Upper lobe of left lung (tissue), 6 donors: ENCODE data around the gene ADK. TPM values are rescaled to one million over a fixed set of nuclear protein-coding genes. Genes with fewer than 3 reads are reported as not detected.

ENCODE experiments used
- ATAC-seq, 2 donors: fragments of 200-7000 bp; cut with Tn5 transposase; one replicate each; pipeline ENCODE4 v1.9.1; 2022; ENCODE audit warnings: mild to moderate bottlenecking in 2 of 2, moderate library complexity in 2 of 2; ENCODE audit not compliant: low FRiP score in 2 of 2
- DNase-seq, 2 donors: peaks; one replicate each; pipeline ENCODE4 v3.0.0-alpha.2; 2019 to 2020
- H3K27ac ChIP-seq, 4 donors: fragments of 200-600 bp; sonication (generic); one replicate each; pipeline ENCODE4 v1.5.1; 2016 to 2019
- H3K27me3 ChIP-seq, 4 donors: fragments of 200-600 bp; sonication (generic); one replicate each; pipeline ENCODE4 v1.5.1; 2017 to 2019
- H3K36me3 ChIP-seq, 4 donors: fragments of 200-600 bp; sonication (generic); one replicate each; pipeline ENCODE4 v1.5.1; 2016 to 2019
- H3K4me1 ChIP-seq, 4 donors: fragments of 200-600 bp; sonication (generic); one replicate each; pipeline ENCODE4 v1.5.1; 2018 to 2019
- H3K4me3 ChIP-seq, 4 donors: fragments of 200-600 bp; sonication (generic); one replicate each; pipeline ENCODE4 v1.5.1; 2017 to 2019; ENCODE audit warnings: mild to moderate bottlenecking in 2 of 4, moderate library complexity in 1 of 4
- H3K9me3 ChIP-seq, 4 donors: fragments of 200-600 bp; sonication (generic); one replicate each; pipeline ENCODE4 v1.5.1; 2018 to 2019
- CTCF ChIP-seq, 6 experiments: fragments of 450-650 bp in 4 of 6; fragments of 200-600 bp in 2 of 6; sonication (generic) in 2 of 6; IDR thresholded peaks; one replicate each; pipeline ENCODE4 v1.5.1; 2016 to 2019; ENCODE audit warnings: antibody characterized with exemption in 6 of 6
- EP300 ChIP-seq, 4 donors: sonication (generic); formaldehyde crosslinking; IDR thresholded peaks; one replicate each; pipeline ENCODE4 v1.5.1; 2017; ENCODE audit warnings: antibody characterized with exemption in 4 of 4, control low read depth in 2 of 4
- POLR2A ChIP-seq, 4 donors: fragments of 450-650 bp; IDR thresholded peaks; one replicate each; pipeline ENCODE4 v1.5.1; 2016 to 2017; ENCODE audit warnings: antibody characterized with exemption in 4 of 4, mild to moderate bottlenecking in 2 of 4
- POLR2AphosphoS5 ChIP-seq, 2 donors: sonication (generic); formaldehyde crosslinking; IDR thresholded peaks; one replicate each; pipeline ENCODE4 v1.5.1; 2017; ENCODE audit warnings: antibody characterized with exemption in 2 of 2
- WGBS, 2 donors: methylation state at CpG; one replicate each; pipeline ENCODE4 v1.1.5; 2017 to 2018; 5-methylcytosine and 5-hydroxymethylcytosine counted together
- small RNA-seq, 4 donors: library from RNA; depleted of rRNA; stranded (forward); fragments of <200 nt; gene quantifications; one replicate each; pipeline ENCODE3, GENCODE V24; 2016
- total RNA-seq, 6 donors: library from RNA; depleted of rRNA in 4 of 6; stranded (reverse); fragments of >200 nt in 4 of 6; gene quantifications; one replicate each; pipeline versions ENCODE4 v1.1.0 to v1.2.1, GENCODE V29; 2016 to 2021
- donor health status: DM: no; HTN: no; CAD: no; lungs with moderate emphysema.
- donor health status: DM: no; HTN: yes; CAD: no; lungs with severe emphysema.

ADK gene
- total RNA-seq, 6 donors from 2014 or later: 27.9 to 123 (median 48.1) TPM

- Histone ChIP-seq H3K9me3 (no peaks in the 10 kb centered on the region), H3K27ac (no peak overlapping the region), H3K4me3 (no peak overlapping the region), H3K27me3 (no peaks in the 10 kb centered on the region), H3K4me1 (no peaks in the 10 kb centered on the region), H3K36me3 (no peaks in the 10 kb centered on the region)
- DNase-seq (no peak), ATAC-seq (no peak)
- TF ChIP-seq POLR2AphosphoS5 (IDR thresholded peaks at IDR 0.05): no peak
- TF ChIP-seq POLR2A (IDR thresholded peaks at IDR 0.05): no peak
- no peak for TF ChIP-seq CTCF (IDR thresholded peaks at IDR 0.05)
- WGBS, 2 donors: 72 to 74% methylated on average over 8 of the region's 8 CpGs
These were observed 603.4 kb downstream of the ADK start for GRCh38 chr10:74754381-74754821.

- Histone ChIP-seq H3K36me3 (no peaks in the 10 kb centered on the region), H3K27me3 (no peaks in the 10 kb centered on the region), H3K4me3 (no peak overlapping the region), H3K4me1 (no peaks in the 10 kb centered on the region), H3K9me3 (no peaks in the 10 kb centered on the region), H3K27ac (no peak overlapping the region)
- WGBS, 2 donors: 66 to 70% methylated on average over 10 of the region's 10 CpGs
- DNase-seq (no peak), ATAC-seq (no peak)
- TF ChIP-seq CTCF (IDR thresholded peaks at IDR 0.05) (no peak), POLR2A (IDR thresholded peaks at IDR 0.05) (no peak), POLR2AphosphoS5 (IDR thresholded peaks at IDR 0.05) (no peak), EP300 (IDR thresholded peaks at IDR 0.05) (no peak)
These were observed 604.3 kb downstream of the ADK start for GRCh38 chr10:74755273-74755672.

Small RNA genes within 50 kb of the gene (small RNA-seq; reads per million reads assigned to genes)
- gene RF00019 (0 reads per million in 4 donors), gene TIMM9P1 (0 reads per million in 4 donors)

Other genes starting within 250 kb of the ADK start
- 10 to 100 TPM in 3 of 6 donors, 1 to 10 TPM in 3; 8.2 to 38.8 (median 12.4) TPM for gene PLAU, start 240.1 kb upstream of the ADK start, total RNA-seq
- gene VCL, start 153.1 kb upstream of the ADK start, total RNA-seq: 100 to 1,000 TPM in 5 of 6 donors, 10 to 100 TPM in 1; 76.5 to 214 (median 133) TPM
- gene AP3M1, start 393 bp upstream of the ADK start, total RNA-seq: 10 to 100 TPM; 11.4 to 36.1 (median 25.3) TPM